ENCODE results near the gene PPP1R14B. TPM values are rescaled to one million over a fixed set of nuclear protein-coding genes. Genes with fewer than 3 reads are reported as not detected.

Gene PPP1R14B
- polyA plus RNA-seq, 3 donors, result 11.7 to 40.7 (median 34.2) TPM

- Histone ChIP-seq H3K9me3 (replicated peaks in 1 of 2; ENCODE audit: control insufficient read depth in 1 of 2, insufficient read depth in 1 of 2, low read length in 2 of 2) (peaks cover 7 to 50% of the 10 kb centered on the region in 2 donors), H3K4me3 (replicated peaks in 1 of 3; ENCODE audit: low read depth in 2 of 3, low read length in 3 of 3) (no peak overlapping the region), H3K27ac (ENCODE audit: low read depth in 1 of 2, low read length in 2 of 2) (no peak overlapping the region), H3K4me2 (replicated peaks; ENCODE audit: extremely low read depth, low read length, poor library complexity, severe bottlenecking) (no peak overlapping the region), H3K4me1 (ENCODE audit: control insufficient read depth in 1 of 2, insufficient read depth in 2 of 2, low read length in 2 of 2) (peaks cover 20 to 34% of the 10 kb centered on the region in 2 donors), H2AFZ (ENCODE audit: insufficient read depth, low read depth, low read length, poor library complexity, severe bottlenecking) (no peak overlapping the region), H3K9ac (ENCODE audit: insufficient read depth, low read length, poor library complexity, severe bottlenecking) (no peak overlapping the region), H3K36me3 (replicated peaks in 1 of 2; ENCODE audit: control insufficient read depth in 1 of 2, insufficient read depth in 2 of 2, low read length in 2 of 2) (no peaks in the 10 kb centered on the region), H4K20me1 (ENCODE audit: insufficient read depth, low read length) (no peaks in the 10 kb centered on the region), H3K27me3 (ENCODE audit: control insufficient read depth in 2 of 2, insufficient read depth in 2 of 2, low read length in 2 of 2) (peaks cover 75 to 91% of the 10 kb centered on the region in 2 donors), H3K79me2 (ENCODE audit: insufficient read depth, low read length) (no peaks in the 10 kb centered on the region)
- peaks cover 0 to 42% (median 9%) of the 10 kb centered on the region in 7 donors for H3K9me3 Mint-ChIP-seq
- H3K4me1 Mint-ChIP-seq, result peaks cover 24% of the 10 kb centered on the region
- H3K27ac Mint-ChIP-seq, result no peak overlapping the region
- peak overlapping the region in 1 of 2 donors; percentile 91 for H3K4me3 Mint-ChIP-seq
- no peak for TF ChIP-seq CTCF (IDR thresholded peaks at IDR 0.05)
- no peak for DNase-seq
- WGBS (ENCODE audit: insufficient coverage), result no CpG with 5 or more reads among the region's 4 CpGs
- H3K36me3 Mint-ChIP-seq, result peaks cover 5 to 22% of the 10 kb centered on the region in 2 donors
- H3K27me3 Mint-ChIP-seq (ENCODE audit: low read depth in 3 of 3), result peaks cover 86 to 95% (median 91%) of the 10 kb centered on the region in 3 donors
- intact Hi-C loops (cut with micrococcal nuclease), result no loop called here
These were observed 49.0 kb upstream of the PPP1R14B start for GRCh38 chr11:64295760-64296159.

GRCh38 chr11:64294774-64295173 is 48.0 kb upstream of the PPP1R14B start:
- Histone ChIP-seq H3K4me1 (ENCODE audit: control insufficient read depth in 1 of 2, insufficient read depth in 2 of 2, low read length in 2 of 2) (peaks cover 11 to 24% of the 10 kb centered on the region in 2 donors), H3K79me2 (ENCODE audit: insufficient read depth, low read length) (no peaks in the 10 kb centered on the region), H2AFZ (ENCODE audit: insufficient read depth, low read depth, low read length, poor library complexity, severe bottlenecking) (no peak overlapping the region), H3K27me3 (ENCODE audit: control insufficient read depth in 2 of 2, insufficient read depth in 2 of 2, low read length in 2 of 2) (peaks cover 73 to 91% of the 10 kb centered on the region in 2 donors), H3K27ac (ENCODE audit: low read depth in 1 of 2, low read length in 2 of 2) (no peak overlapping the region), H3K9ac (ENCODE audit: insufficient read depth, low read length, poor library complexity, severe bottlenecking) (no peak overlapping the region), H3K4me2 (replicated peaks; ENCODE audit: extremely low read depth, low read length, poor library complexity, severe bottlenecking) (no peak overlapping the region), H3K4me3 (replicated peaks in 1 of 3; ENCODE audit: low read depth in 2 of 3, low read length in 3 of 3) (no peak overlapping the region), H3K9me3 (replicated peaks in 1 of 2; ENCODE audit: control insufficient read depth in 1 of 2, insufficient read depth in 1 of 2, low read length in 2 of 2) (peaks cover 5 to 54% of the 10 kb centered on the region in 2 donors), H4K20me1 (ENCODE audit: insufficient read depth, low read length) (no peaks in the 10 kb centered on the region), H3K36me3 (replicated peaks in 1 of 2; ENCODE audit: control insufficient read depth in 1 of 2, insufficient read depth in 2 of 2, low read length in 2 of 2) (no peaks in the 10 kb centered on the region)
- TF ChIP-seq CTCF (IDR thresholded peaks at IDR 0.05), result no peak
- Mint-ChIP-seq H3K4me3 (peak overlapping the region in 1 of 2 donors; percentile 91), H3K9me3 (peaks cover 0 to 38% (median 9%) of the 10 kb centered on the region in 7 donors), H3K36me3 (peaks cover 5 to 20% of the 10 kb centered on the region in 2 donors), H3K27ac (peak overlapping the region in 1 of 7 donors; percentile 44), H3K27me3 (ENCODE audit: low read depth in 3 of 3) (peaks cover 86 to 95% (median 91%) of the 10 kb centered on the region in 3 donors), H3K4me1 (peaks cover 16% of the 10 kb centered on the region)
- DNase-seq, result no peak
- WGBS (ENCODE audit: insufficient coverage), result 50% methylated on average over 1 of the region's 3 CpGs
- intact Hi-C loops (cut with micrococcal nuclease), result no loop called here
